Psoas muscle (tissue), 8 donors: ENCODE results near the gene MYO5A. TPM values are rescaled to one million over a fixed set of nuclear protein-coding genes. Genes with fewer than 3 reads are reported as not detected.
"Not testable (repeated sequence)": the region's sequence is repeated elsewhere in the genome, so short reads cannot be mapped to it uniquely, and the experiment has no call there.

Experiments
- ATAC-seq, 4 donors: fragments of 200-7000 bp; cut with Tn5 transposase; one replicate each; pipeline ENCODE4 v1.9.1; 2020; ENCODE audit warnings: moderate library complexity in 3 of 4, mild to moderate bottlenecking in 2 of 4
- DNase-seq, 2 donors: peaks; one replicate each; pipeline ENCODE4 v3.0.0-alpha.2; 2020
- H3K27ac ChIP-seq: fragments of 200-600 bp; one replicate; pipeline ENCODE4 v1.8.0; 2022
- H3K27me3 ChIP-seq, 3 donors: fragments of 200-600 bp in 1 of 3; one replicate each; pipeline versions ENCODE4 v1.6.1 to v1.8.0; 2013 to 2022; ENCODE audit warnings: low read length in 2 of 3, mild to moderate bottlenecking in 2 of 3, moderate library complexity in 1 of 3; ENCODE audit not compliant: insufficient read depth in 3 of 3
- H3K36me3 ChIP-seq, 2 donors: fragments of 200-600 bp in 1 of 2; one replicate each; pipeline versions ENCODE4 v1.6.1 to v1.8.0; 2013 to 2022; ENCODE audit warnings: low read depth in 1 of 2, mild to moderate bottlenecking in 1 of 2, moderate library complexity in 1 of 2; ENCODE audit not compliant: insufficient read depth in 1 of 2
- H3K4me1 ChIP-seq: fragments of 200-600 bp; one replicate; pipeline ENCODE4 v1.8.0; 2022
- H3K4me3 ChIP-seq: fragments of 200-600 bp; one replicate; pipeline ENCODE4 v1.8.0; 2022; ENCODE audit warnings: mild to moderate bottlenecking
- H3K9me3 ChIP-seq: fragments of 200-600 bp; one replicate; pipeline ENCODE4 v1.8.0; 2022
- CTCF ChIP-seq: fragments of 200-600 bp; IDR thresholded peaks from one replicate; pipeline ENCODE4 v1.8.0; 2022; ENCODE audit warnings: antibody characterized with exemption
- WGBS, 3 donors: extraction: QIAGEN DNeasy Blood & Tissue Kit; methylation state at CpG; one replicate each; pipeline versions ENCODE4 v1.1.6 to v1.1.7; 2013; 5-methylcytosine and 5-hydroxymethylcytosine counted together
- intact Hi-C, 2 donors: fragments of 100-400 bp; cut with DNase I; formaldehyde crosslinking; loops; one replicate each; pipeline versions ENCODE4 v1.11.0 to v1.14.2; 2022
- polyA plus RNA-seq, 3 donors: library from polyadenylated mRNA; stranded (reverse); fragments of 200-250 nt; gene quantifications; one replicate each; pipeline ENCODE4 v1.2.3, GENCODE V29; 2013
- total RNA-seq, 4 donors: library from RNA; stranded (reverse); fragmentation: NEBNext Ultra II Directional in 2 of 4; extraction: Animal tissue kit (Norgen Biotek cat#: 25700) in 2 of 4; gene quantifications; one replicate each; pipeline versions ENCODE4 v1.2.1 to v1.2.4, GENCODE V29; 2021 to 2023
- donor health status: healthy with polysubstance abuse.
- donor health status: DM: no; HTN: no; CAD: no; lungs with moderate emphysema.
- donor health status: Bipolar disorder and iron deficiency.
- donor health status: healthy.
- donor health status: DM: yes; HTN: yes; CAD: no.
- donor health status: DM: no; HTN: no; CAD: no.
- donor health status: DM: no; HTN: no; CAD: no.
- donor health status: DM: yes; HTN: yes; CAD: no.

The MYO5A gene
- total and polyA plus RNA-seq, 7 donors: 3.6 to 9.9 (median 6.3) TPM

GRCh38 chr15:52288051-52288942 is 240.4 kb downstream of the MYO5A start:
- H3K36me3 ChIP-seq: no peaks in the 10 kb centered on the region
- 70 to 74% (median 71%) methylated on average over 13 of the region's 13 CpGs for WGBS, 3 donors
- intact Hi-C loops: no loop called here
- no peaks in the 10 kb centered on the region for H3K4me1 ChIP-seq
- no peak overlapping the region for H3K4me3 ChIP-seq
- no peaks in the 10 kb centered on the region for H3K9me3 ChIP-seq
- no peak for TF ChIP-seq CTCF
- H3K27ac ChIP-seq: no peak overlapping the region
- DNase-seq: no peak
- H3K27me3 ChIP-seq: no peaks in the 10 kb centered on the region
- ATAC-seq: no peak

- no peak for TF ChIP-seq CTCF
- no peak for ATAC-seq
- no peak overlapping the region for H3K4me3 ChIP-seq
- H3K9me3 ChIP-seq: no peaks in the 10 kb centered on the region
- no peaks in the 10 kb centered on the region for H3K36me3 ChIP-seq
- H3K4me1 ChIP-seq: no peaks in the 10 kb centered on the region
- 93 to 96% (median 94%) methylated on average over 7 of the region's 7 CpGs for WGBS, 3 donors
- no peaks in the 10 kb centered on the region for H3K27me3 ChIP-seq
- intact Hi-C loops: no loop called here
- no peak for DNase-seq
- H3K27ac ChIP-seq: no peak overlapping the region
Measured at GRCh38 chr15:52287114-52287513, 241.6 kb downstream of the MYO5A start.

- H3K36me3 ChIP-seq, H3K4me3 ChIP-seq, H3K27me3 ChIP-seq, DNase-seq, H3K27ac ChIP-seq, H3K4me1 ChIP-seq, intact Hi-C loops, ATAC-seq, H3K9me3 ChIP-seq: not testable (repeated sequence)
- 96 to 99% (median 98%) methylated on average over 6 to 34 of the region's 34 CpGs for WGBS, 3 donors
Measured at GRCh38 chr15:52285941-52286340, 242.7 kb downstream of the MYO5A start.

GRCh38 chr15:52284164-52284563 is 244.5 kb downstream of the MYO5A start:
- no peak for TF ChIP-seq CTCF
- DNase-seq (no peak), ATAC-seq (no peak)
- H3K27me3 ChIP-seq: no peaks in the 10 kb centered on the region
- intact Hi-C loops: no loop called here
- H3K9me3 ChIP-seq: no peaks in the 10 kb centered on the region
- H3K27ac ChIP-seq: no peak overlapping the region
- no peak overlapping the region for H3K4me3 ChIP-seq
- no peaks in the 10 kb centered on the region for H3K4me1 ChIP-seq
- 89 to 92% (median 90%) methylated on average over 3 of the region's 3 CpGs for WGBS, 3 donors
- no peaks in the 10 kb centered on the region for H3K36me3 ChIP-seq

GRCh38 chr15:52283281-52283680 is 245.4 kb downstream of the MYO5A start:
- WGBS, 3 donors: 92 to 94% (median 92%) methylated on average over 6 of the region's 6 CpGs
- H3K27me3 ChIP-seq: no peaks in the 10 kb centered on the region
- no peaks in the 10 kb centered on the region for H3K4me1 ChIP-seq
- TF ChIP-seq CTCF: no peak
- H3K27ac ChIP-seq: no peak overlapping the region
- ATAC-seq: no peak
- no peak for DNase-seq
- intact Hi-C loops: no loop called here
- H3K9me3 ChIP-seq: no peaks in the 10 kb centered on the region
- H3K36me3 ChIP-seq: peaks cover 0 to 7% of the 10 kb centered on the region in 2 donors
- H3K4me3 ChIP-seq: no peak overlapping the region
